HS-5 (cell line): ENCODE data around the gene ARSA.

Experiments
- DNase-seq: peaks from one replicate; pipeline ENCODE4 v3.0.0-alpha.2; 2012; ENCODE audit warnings: low read depth

Gene ARSA

DNA sequence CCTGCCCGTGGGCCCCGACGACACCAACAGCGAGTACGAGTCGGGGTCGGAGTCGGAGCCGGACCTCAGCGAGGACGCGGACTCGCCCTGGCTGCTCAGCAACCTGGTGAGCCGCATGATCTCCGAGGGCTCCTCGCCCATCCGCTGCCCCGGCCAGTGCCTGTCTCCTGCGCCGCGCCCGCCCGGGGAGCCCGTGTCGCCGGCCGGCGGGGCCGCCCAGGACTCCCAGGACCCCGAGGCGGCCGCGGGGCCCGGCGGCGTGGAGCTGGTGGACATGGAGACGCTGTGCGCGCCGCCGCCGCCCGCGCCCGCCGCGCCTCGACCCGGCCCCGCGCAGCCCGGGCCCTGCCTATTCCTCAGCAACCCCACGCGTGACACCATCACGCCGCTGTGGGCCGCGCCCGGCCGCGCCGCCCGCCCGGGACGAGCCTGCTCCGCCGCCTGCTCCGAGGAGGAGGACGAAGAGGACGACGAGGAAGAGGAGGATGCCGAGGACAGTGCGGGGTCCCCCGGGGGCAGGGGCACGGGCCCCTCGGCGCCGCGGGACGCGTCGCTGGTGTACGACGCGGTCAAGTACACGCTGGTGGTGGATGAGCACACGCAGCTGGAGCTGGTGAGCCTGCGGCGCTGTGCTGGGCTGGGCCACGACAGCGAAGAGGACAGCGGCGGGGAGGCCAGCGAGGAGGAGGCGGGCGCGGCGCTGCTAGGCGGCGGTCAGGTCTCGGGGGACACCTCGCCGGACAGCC, 23.5 kb downstream of the ARSA start:
- DNase-seq, result no peak

DNA sequence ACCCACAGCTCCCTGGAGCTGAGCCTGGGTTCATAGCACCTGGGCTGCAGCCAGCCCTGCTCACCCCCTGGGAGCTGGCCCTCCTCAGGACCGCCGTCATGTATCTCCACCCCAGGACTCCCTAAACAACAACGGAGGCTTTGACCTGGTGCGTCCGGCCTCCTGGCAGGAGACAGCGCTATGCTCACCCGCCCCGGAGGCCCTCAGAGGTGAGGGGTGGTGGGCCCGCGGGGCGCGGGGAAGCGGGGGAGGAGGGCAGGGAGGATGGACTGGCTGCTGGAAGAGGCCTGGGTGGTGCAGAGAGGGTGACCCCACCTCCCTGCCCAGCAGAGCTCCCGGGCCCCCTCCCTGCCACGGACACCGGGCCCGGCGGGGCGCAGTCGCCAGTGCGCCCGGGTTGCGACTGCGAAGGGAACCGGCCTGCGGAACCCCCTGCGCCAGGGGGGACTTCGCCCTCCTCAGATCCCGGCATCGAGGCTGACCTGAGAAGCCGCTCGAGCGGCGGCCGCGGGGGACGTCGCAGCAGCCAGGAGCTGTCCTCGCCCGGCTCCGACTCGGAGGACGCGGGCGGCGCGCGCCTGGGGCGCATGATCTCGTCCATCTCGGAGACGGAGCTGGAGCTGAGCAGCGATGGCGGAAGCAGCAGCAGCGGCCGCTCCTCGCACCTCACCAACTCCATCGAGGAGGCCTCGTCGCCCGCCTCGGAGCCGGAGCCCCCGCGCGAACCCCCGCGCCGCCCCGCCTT, 24.3 kb downstream of the ARSA start:
- DNase-seq, result no peak

DNA sequence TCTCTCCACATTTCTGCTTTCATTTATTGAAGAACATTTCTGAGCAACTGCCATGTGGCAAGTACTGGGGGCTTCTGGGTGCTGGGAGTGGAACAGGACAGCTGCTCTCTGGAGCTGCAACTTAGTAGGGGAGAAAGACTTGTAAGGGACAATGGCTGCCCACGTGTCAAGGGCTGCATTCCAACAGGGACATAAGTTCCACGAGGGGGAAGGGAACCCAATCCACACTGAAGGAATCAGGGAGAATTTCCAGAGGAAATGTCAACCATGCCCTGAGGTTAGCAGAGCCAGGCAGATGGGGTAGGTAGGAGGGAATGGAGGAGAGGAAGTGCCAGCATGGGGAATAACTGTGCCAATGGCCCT, 25.6 kb downstream of the ARSA start:
- no peak for DNase-seq

DNA sequence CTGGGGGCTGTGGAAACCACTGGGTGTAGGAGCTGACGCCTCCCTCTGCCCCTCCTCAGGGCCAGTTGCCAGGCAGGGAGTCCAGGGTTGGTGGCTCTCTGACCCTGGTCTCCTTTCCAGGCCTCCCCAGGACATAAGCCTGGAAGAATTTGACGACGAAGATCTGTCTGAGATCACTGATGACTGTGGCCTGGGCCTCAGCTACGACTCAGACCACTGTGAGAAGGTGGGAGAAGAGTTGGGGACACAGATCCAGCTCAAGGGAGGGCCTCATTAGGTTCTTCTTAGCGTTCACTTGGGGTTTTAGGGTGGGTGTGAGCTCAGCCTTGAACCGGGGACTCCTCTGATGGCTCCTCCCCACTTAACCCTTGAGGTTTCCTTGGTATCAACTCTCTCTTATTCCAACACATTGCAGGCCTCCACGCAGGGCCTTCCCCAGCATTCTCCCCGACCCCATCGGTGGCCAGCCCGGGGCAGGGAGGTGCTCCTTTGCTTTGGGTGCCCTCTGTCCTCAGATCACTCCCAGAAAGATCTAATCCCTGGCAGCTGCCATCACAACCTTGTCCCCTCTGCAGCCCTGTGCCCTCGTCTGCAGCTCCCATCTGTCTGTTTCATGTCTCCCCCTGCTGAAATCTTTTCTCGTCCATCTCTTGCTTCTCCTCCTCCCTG, 26.1 kb downstream of the ARSA start:
- no peak for DNase-seq

DNA sequence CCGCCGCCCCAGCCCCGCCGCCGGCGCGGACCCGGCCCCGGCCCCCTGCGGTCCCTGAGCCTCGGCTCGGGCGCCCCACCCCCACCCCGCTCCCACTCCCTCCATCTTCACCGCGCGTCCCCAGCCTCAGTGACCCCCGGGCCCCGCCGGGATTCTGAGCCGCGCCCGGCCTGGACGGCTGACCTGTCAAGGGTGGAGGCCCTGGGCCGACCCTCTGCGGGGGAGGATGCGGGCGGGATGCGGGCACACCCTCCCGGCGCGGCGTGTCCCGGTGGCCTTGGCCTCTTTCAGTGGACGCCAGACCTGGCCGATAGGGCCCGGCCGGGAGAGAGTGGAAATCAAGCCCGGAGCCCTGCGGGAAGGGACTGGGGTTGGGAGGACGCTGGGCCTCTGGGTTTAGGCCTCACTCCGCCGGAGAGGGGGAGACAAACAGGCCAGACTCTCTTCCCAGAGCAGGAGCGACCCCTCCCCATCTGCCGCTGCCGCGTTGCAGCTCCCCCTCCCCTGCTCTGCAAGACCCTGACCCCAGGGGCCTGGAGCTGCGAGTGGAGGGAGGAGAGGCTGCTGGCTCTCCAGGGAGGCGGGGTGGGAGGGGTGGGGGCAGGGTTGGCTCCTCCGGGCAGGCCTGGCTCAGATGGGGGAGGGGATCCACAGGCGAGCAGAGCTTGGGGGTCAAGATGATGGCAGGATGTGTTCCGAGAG, 26.8 kb downstream of the ARSA start:
- DNase-seq, result no peak

DNA sequence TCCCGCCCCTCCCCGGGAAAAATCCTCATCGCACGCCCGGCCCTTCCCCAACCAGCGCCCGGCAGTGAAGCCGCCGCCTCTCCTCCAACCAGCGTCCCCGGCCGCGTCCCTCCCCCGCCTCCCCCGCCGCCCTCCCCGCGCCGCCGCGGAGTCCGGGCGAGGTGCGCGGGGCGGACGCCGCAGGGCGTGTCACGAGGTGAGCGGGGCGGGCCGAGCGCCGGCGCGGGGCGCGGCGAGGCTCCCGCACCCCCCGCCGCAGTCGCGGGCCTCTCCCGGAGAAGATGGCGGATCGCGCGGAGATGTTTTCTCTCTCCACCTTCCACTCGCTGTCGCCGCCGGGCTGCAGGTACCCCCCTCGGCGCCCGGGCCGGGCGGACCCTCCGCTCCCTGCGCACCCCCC, 27.4 kb downstream of the ARSA start, which contains the start of gene MAPK8IP2:
Gene MAPK8IP2 (plus strand): TSS at position 256 of the 400 bp plus-strand sequence. CDS start 26 bp downstream, at position 282.
- no peak for DNase-seq

DNA sequence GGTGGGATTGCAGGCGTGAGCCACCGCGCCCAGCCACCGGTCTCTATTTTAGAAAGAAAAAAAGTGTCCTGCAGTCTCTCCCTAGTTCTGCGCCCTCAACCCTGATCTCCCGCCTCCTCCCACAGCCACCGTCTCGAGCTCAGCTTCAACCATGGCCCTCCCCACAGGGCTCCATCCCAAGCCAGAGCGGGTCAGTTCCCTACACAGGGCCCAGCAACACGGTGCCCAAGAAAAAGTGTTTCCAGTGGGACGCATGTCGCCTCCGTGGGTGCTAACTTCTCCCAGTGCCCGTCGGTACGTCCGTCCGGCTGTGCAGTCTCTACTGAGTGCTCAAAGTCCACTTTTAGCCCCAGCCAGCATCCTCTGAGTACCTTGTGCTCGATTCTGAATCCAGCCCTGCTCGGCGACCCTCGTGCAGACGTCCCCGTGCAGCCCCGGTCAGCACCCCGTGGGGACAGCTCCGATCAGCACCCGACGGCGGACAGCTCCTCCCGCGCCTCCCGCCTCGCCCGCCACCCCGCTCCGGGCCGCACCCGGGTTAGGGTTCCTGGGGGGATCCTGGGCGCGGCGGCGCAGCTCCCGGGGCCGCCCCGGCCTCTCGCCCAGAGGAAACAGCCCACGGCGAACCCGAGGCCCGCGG, 28.0 kb downstream of the ARSA start:
- DNase-seq, result no peak

DNA sequence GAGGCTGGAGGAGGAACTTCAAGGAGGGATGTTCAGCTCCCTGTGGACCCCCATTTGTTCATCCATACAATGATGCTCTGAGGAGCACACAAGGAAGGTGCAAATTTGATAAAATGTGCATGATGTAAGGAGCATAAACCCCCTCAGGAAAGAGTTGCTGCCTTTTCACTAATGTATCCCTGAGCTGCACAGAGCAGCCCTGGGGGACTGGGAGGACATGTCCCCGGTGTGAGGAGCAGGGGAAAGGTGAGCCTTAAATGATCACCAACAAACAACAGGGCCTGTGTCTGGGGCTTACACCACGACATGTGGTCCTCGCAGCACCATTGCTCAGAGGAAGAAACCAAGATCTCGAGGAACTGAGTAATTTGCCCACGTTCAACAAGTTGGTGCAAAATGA, 30.9 kb downstream of the ARSA start:
- DNase-seq, result no peak

DNA sequence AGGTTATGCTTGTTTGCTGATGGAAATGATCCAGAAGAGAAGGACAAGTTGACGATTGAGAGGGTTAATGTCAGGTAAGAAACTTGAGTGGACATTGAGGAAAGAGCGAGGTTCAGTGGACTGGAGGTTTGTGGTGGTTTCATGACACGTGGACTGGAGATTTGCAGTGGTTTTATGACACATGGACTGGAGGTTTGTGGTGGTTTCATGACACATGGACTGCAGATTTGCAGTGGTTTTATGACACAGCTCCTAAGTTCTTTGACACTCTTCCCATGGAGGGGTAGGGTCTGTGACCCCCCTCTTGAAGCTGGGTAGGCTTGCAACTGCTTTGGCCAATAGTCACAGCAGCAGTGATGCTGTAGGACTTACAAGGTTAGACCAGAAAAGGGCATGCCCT, 32.8 kb downstream of the ARSA start:
- DNase-seq, result no peak

DNA sequence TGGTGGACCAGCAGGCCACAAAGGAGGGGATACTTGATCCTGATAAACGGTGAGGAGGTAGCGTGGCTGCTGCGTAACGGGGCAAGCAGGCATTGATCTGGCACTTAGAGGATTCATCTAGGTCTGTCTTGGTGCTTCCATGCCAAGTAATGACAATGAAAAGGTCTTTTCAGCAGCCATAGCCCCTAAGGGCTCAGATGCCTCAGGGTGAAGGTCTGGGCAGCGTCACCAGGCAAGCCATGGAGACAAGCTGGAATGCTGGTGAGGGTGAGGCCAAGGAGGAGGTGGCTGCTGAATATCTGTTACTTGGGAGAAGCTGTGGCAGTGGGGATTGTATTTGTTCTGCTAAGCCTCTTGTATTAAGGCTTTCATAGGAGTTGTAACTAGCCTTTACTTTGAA, 40.5 kb downstream of the ARSA start:
- DNase-seq, result no peak

DNA sequence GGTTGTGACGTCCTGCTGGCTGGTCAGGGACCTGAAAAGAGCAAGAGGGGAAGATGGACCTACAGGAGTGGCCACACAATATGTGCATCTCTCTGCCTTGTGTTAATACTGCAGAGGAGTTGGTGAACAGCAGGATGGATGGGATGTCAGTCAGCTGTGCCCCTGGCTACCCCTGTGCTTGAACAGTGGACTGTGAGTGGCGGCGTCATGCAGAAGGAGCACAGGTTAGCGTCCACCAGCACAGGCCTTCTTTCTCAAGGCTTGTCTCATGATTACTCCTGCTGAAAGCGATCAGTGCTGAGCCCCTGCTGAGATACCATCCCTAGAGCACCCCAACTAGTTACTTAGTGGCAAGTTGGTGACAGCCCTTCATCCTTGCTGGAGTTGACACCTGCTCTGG, 41.5 kb downstream of the ARSA start:
- DNase-seq, result no peak

DNA sequence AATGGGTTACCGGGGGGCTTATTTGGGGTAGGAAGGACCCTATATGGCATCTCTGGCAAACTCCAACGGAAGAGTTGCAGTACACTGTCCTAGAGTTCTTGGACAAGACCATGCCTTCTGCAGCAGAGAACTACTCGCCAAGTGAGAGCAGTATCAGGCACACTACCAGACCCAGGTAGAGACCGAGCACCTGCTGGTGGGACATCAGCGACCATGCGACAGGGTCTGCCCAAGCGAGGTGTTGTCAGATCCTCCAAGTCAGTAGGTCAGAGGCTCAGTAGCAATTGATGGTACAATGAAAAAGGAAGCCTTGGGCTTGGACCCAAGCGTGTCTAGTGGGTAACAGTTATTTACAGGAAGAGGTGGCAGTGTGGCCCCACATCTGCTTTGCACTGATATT, 42.2 kb downstream of the ARSA start:
- no peak for DNase-seq

DNA sequence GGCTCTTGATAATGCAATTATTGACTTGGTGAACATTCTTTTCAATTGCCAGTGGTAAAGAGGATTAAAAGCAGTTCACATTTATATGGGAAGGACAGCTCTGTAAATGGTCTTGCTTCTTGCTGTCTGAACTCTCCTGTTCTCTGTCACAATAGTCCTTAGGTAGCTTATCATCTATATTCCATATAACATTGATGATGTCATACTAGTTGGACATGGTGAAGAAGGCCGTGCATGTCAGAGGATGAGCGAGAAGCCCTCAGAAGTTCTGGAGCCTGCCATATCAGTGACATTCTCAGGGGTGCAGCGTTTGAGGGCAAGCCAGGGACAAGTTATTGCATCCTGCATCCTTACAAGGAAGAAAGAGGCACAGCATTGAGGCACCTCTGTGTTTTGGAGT, 42.7 kb downstream of the ARSA start:
- no peak for DNase-seq

DNA sequence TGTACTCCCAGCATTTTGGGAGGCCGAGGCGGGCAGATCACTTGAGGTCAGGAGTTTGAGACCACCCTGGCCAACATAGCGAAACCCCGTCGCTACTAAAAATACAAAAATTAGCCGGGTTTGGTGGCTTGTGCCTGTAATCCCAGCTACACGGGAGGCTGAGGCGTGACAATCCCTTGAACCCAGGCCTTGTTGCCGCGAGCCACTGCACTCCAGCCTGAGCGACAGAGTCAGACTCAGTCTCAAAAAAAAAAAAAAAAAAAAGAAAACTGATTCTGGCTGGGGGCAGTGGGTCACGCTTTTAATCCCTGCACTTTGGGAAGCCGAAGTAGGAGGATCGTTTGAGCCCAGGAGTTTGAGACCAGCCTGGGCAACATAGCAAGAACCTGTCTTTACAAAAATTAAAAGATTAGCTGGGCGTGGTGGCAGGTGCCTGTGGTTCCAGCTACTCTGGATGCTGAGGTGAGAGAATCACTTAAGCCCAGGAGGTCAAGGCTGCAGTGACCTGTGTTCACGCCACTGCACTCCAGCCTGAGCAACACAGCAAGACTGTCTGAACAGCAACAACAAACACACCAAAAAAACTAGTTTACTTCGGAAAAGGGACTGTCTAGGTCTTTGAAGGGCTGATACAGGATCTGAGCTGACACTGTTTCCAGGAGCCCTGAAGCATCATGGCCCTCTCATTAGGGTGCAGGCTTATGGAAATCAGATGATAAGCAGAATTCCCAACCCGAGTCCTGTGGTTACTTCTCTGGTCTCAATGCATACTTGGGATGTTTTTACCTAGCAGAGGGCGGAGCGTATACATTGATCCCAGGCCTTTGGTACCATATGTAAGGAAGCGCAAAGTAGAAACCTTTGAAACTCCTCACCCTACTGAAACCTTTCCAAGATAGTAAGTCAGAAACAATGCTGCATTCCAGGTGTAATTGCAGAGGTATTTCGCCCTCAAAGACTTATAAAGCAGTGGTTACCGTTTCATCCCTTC, 43.6 kb downstream of the ARSA start:
- no peak for DNase-seq

DNA sequence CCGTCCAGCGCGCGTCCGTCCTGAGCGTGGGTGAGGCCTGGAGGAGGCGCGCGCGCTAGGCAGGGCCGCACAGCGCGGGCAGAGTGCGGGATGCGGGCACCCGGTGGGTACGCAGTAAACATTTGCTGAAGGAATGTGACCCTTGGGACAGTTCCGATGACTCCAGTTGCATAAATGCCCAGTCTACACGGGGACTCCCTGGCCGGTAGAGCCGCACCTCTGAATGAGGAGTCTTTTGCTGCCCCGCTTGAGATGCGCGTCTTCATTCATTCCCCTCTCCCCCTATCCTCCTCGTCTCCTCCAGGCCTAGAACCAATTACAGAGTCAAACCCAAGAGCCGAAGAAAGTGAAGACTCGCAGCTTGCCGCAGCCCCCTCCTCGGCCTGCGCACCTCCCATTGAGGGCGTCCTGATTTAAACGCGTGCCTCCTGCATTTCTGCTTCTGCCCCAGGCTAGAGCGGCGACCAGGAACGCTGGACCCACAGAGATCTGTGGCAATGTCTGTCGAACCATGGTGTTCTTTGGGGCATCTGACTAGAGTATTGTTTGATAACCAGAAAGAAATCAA, 44.6 kb downstream of the ARSA start:
- DNase-seq, result no peak

DNA sequence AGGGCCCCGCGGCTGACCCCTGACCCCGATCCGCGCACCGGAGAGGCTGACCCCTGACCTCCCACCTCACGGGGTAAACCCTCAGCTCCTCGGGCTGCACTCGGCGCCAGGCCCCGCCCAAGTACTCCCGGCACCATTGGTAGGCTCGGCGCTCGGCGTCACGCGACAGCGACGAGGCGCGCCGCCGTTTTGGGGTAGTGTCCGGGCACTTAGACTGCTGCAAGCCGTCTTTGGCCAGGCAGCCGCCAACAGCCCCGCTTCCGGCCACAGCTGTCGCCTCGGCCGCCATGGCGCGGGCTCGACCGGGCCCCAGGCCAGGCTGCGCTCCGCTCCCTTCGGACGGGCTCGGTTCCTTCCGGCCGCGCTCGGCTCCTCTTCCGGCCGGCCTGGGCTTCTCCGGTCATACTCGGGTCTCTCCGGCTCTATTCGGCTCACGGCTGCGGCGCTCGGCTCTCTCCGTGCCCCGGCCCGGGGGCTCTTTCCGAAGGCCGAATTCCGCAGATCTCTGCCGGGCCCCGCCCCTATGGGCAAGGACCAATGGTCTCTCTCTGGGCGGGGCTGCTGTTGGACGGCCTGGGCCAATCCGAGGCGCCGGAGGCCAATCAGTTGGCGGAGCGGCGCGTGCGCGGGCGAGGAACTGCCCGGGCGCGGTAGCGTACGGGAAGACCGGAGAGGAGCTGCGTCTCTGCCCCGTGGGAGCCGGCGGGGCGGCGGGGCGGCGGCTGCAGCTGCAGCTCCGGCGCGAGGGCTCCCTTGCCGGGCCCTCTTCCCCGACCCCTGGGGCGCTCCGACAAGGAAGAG, 45.3 kb downstream of the ARSA start, which contains the start of gene CHKB:
Gene CHKB (minus strand): TSS at position 357 of the 801 bp plus-strand sequence. CDS start 68 bp downstream, at position 289.
- peak; percentile 86 for DNase-seq

DNA sequence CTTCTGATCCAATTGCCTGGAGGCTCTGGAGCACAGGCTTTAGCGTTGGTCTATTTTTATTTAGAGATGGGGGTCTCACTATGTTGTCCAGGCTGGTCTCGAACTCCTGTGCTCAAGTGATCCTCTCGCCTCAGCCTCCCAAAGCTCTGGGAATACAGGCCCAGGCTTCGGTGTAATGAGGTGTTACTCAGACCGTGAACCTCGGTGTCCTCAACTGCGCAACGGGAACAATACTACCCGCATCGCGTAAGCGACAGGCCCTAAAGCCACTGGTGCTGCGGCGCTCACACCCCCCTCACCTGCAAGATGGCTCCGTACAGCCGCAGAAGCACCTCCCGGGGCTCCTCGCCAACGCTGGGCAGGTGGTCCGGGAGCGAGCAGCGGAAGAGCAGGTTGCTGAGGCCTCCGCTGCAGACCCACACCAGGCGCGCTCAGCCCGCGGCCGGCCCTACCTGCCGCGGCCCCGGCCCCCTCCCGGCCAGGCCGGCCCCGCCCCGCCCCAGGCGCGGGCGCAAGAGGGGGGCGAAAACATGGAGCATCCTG, 45.9 kb downstream of the ARSA start:
- DNase-seq, result no peak

DNA sequence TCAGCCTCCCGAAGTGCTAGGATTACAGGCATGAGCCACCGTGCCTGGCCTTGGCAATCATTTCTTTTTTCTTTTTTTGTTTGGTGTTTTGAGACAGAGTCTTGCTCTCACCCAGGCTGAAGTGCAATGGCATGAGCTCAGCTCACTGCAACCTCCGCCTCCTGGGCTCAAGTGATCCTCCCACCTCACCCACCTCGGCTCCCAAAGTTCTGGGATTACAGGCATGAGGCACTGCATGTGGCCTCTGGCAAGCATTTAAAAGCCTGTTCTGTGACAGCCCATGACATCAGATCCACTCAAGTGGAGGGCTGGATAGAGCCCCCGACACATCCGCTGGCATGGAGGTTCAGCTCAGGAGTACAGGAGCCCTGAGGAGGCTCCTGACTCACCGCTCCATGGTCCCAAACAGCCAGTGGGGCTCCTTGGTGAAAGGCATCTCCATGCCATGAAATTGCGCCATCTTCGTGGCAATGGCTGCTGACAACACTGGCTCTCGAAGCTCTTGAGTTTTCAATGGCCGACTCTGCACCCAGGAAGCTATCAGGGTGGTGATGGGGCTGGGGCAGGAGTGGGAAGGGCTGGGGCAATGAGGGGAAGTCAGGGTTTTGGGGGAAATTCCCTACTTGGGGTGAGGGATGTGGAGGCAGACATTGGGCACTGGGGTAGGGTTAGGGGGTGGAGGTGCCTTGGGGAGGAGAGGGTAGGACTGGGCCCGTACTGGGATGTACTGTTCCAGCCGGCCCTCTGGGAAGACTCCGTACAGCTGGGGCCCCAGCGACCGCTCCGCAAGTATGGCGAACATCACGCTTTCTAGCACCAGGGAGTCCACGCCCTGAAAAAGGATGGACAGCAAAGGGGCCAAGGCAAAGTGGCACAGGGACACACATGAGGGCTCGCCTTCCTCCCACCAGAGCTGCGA, 46.7 kb downstream of the ARSA start:
- no peak for DNase-seq
